T47D (cell line): Measurements from ENCODE around the gene CEND1.

ENCODE experiments used
- DNase-seq, 2 experiments: peaks; one replicate each; pipeline versions ENCODE4 v3.0.0 to v3.0.0-alpha.2; 2011 to 2012; ENCODE audit warnings: low read depth in 1 of 2, low spot score in 1 of 2
- JUND ChIP-seq: IDR thresholded peaks from 2 replicates; pipeline ENCODE4 v1.6.1; 2012; ENCODE audit warnings: low read depth
- in situ Hi-C: cut with HindIII; loops from 2 replicates; pipeline ENCODE4 v1.10.0; 2016; ENCODE audit warnings: low sequenced_read_pairs, low pct_unique_long_range_greater_than_20kb

CEND1 gene

GRCh38 chr11:786235-787083, 3.4 kb downstream of the CEND1 start:
- in situ Hi-C loops, result no loop called here
- TF ChIP-seq JUND, result no peak
- no peak for DNase-seq

DNA sequence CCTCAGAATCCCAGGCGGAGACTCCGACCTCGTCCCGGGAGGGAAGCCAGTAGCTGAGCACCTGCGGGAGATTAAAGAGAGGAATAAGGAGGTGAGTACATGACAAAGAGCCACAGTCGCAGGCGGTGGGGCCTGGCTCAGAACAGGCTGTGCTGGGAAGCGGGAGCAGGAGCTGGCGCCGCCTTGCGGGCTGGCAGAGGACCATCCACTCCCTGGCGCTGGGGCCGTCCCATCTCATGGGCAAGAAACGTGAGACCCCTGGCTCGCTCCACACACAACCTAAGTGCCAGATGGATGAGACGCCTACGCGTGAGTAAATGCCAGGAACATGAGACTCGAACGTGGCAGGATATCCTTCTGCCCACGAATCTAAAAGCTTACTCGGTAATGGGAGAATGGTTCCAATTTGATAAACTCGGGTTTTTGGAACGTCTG, 6.3 kb downstream of the CEND1 start:
- in situ Hi-C loops, result no loop called here
- no peak for DNase-seq
- no peak for TF ChIP-seq JUND

DNA sequence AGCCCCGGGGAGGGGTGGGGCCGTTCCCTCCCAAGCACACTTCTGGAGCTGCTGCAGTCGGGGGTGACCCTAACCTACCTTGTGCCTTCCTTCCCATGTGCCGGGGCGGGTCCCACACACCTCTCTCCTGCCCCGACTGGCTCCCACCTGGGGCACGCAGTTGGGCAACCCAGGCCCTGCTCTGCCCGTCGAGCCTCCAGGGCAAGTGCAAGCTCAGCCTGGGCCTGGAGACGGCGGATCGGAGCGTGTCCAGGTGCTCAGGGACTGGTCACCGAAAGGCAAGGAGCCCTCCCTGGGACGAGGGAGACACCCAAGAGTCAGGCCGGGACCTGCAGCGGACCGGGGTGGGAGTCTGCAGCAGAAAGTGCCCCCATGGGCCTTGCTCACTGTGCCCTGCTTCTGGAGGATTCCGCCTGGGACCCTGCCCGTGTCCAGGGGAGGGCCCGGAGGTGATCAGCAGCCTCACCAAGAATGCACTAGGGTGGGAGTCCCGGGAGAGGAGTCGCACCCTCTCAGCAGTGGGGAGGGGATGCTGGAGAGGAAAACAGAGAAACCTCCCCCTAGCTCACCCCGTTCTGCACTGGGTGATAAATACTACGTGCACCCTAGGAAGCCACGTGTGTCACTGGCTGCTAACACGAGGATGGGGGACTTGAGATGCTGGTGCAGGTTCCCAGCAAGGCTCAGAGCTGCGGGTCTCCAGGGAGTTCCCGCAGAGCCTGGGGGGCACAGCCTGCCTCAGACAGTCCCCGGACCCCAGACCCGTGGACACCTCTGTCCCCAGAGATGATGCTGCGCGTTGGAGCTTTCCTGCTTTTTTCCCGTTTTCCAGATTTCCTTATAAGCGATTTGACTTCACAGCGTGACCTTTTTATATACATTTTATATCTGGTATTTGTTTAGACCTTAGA, 7.4 kb downstream of the CEND1 start:
- no peak for TF ChIP-seq JUND
- no peak for DNase-seq
- in situ Hi-C loops, result no loop called here

DNA sequence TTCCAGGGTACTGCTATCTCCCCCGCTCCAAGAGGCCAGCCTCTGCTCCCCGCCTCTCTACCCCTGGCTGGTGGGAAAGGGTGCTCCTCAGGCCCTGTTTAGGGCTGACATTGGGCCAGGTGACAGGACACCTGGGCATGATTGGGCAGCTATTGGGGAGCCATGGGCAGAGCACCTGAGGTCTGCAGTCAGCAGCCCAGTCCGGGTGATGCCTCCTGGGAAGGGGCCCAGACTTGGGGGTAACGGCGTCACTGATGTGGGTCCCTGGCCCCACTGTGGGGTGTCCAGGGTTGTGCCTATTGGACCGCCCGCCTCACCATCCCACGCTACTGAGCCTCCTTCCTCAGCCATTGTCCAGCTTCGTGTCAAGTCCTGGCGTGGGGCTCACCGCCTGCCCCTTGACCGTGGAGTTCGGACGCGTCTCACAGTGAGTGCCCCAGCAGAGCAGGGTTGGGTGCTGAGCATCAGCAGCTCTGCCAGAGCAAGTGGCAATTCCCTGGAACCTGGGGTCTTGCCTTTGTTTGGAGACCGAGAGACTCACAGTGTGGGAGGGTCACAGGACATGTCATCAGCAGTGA, 9.8 kb downstream of the CEND1 start:
- in situ Hi-C loops, result no loop called here
- no peak for DNase-seq
- no peak for TF ChIP-seq JUND

DNA sequence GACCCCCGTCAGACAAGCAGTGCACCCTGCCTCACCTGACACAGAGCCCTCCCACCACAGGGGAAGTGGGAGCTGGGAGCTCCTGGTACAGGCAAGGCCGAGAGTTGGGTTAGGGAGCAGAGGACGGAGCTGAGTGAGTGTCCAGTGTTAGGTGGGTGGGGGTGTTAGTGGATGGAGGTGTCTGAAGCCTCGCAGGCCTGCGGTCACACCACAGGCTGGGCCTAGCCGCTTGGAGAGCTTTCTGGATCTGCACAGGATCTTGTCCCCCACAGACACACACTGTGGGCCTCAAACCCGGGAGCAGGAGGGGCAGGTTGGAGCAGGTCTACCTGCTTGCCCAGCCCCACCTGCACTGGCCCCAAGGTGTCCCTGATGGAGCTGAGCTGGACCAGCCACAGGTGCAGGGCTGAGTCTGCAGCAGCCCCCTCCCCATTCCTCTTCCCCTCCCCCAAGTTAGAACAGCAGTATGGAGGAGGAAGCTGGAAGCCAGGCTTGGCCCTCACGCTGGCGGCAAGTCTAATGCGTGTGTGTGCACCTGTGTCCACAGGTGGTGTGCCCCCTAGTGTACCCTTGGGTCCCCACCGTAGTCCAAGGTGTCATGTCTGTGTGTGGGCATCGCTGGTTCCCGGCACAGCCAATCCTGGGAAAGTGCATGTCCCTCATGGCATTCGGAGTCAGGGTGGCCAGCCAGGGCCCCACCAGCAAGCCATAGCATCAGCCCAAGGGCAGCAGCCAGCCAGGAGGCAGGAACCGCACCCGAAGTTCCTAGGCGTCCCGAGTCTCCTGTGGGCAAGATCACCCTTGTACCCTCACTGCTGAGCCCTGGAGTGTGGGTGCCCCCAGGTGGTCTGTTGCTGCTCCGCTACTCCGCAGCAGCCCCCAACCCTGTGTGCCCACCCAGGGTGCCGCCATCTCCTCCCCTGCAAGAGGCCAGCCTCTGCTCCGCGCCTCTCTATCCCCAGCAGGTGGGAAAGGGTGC, 10.6 kb downstream of the CEND1 start:
- in situ Hi-C loops, result no loop called here
- TF ChIP-seq JUND, result no peak
- DNase-seq, result no peak

- TF ChIP-seq JUND, result no peak
- peak; percentile 86 to 98 for DNase-seq
- in situ Hi-C loops, result no loop called here
These were observed 12.3 kb downstream of the CEND1 start, which contains the start of gene GATD1 for GRCh38 chr11:777288-778255. Gene GATD1, minus strand, starts transcription at chr11:777487. Its CDS starts 25 bp downstream, at chr11:777462.

DNA sequence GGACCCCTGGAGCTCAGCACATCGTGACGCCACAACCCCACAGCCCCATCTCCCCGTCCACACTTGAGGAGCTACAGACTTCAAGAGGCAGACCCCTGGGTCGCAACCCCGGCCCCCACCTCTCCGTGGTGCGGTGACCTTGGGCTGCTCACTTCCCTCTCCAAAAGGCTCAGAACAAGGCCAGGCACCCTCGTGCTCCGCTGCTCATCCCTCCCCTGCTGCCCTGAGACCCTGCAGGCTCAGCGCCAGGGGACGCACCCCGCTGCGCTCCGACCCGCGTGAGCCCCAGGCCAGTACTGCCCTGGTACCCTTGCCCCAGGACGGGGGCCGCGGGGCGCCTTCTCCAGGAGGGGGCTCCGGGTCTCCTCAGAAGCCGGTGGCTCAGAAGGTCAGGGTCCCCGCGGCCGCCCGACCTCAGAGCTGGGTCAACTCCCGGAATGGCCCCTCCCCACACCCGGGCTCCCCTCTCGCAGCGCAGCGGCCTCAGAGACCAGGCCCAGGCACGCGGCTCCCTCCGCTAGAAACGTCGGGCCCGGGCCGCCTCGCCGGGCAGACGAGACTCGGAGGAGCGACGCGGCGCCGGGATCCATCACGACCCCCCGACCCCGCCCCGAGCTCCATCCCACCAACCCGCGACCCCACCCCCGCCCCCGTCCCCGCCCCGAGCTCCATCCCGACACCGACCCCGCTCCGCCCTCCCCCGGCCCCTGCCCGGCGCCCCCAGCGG, 13.2 kb downstream of the CEND1 start:
- in situ Hi-C loops, result no loop called here
- TF ChIP-seq JUND, result no peak

GRCh38 chr11:776263-776560, 13.7 kb downstream of the CEND1 start:
- in situ Hi-C loops, result no loop called here
- no peak for TF ChIP-seq JUND
- no peak for DNase-seq

More for the DNA sequence above, 13.2 kb downstream of the CEND1 start:
- DNase-seq, result no peak

- DNase-seq, result no peak
- in situ Hi-C loops, result no loop called here
- no peak for TF ChIP-seq JUND
These were observed 14.9 kb downstream of the CEND1 start for GRCh38 chr11:774873-775592.

- DNase-seq, result no peak
- in situ Hi-C loops, result no loop called here
- no peak for TF ChIP-seq JUND
These were observed 16.1 kb downstream of the CEND1 start for GRCh38 chr11:773830-774229.
